ENCODE measurements around the gene CATSPERE. TPM values are rescaled to one million over a fixed set of nuclear protein-coding genes. Genes with fewer than 3 reads are reported as not detected.
A peak's percentile ranks its signal among the peaks of the same experiment; 100 is the strongest.

Gene CATSPERE
- total and polyA plus RNA-seq, 9 of the 15 experiments (the other 6 are each of a cell fraction or from before 2014, with no cell fraction given): 0.06 to 0.16 (median 0.09) TPM; not detected in 3

- TF ChIP-seq MAFF (IDR thresholded peaks at IDR 0.05; ENCODE audit: low read length) (peak; percentile 79), SUPT5H (IDR thresholded peaks at IDR 0.05) (no peak), CHD7 (IDR thresholded peaks at IDR 0.05; ENCODE audit: low read depth, low read length) (no peak), ARID1B (IDR thresholded peaks at IDR 0.05) (peak; percentile 15; the same call in 1 of the 2 replicates), FUS (optimal IDR thresholded peaks at IDR 0.05; ENCODE audit: low read depth, low read length) (no peak), BHLHE40 (IDR thresholded peaks at IDR 0.05; ENCODE audit: low read length) (peak; percentile 38; the same call in 1 of the 2 replicates), SRSF7 (optimal IDR thresholded peaks at IDR 0.05; ENCODE audit: low read depth, low read length) (no peak), NONO (IDR thresholded peaks at IDR 0.05; ENCODE audit: low read depth in 2 of 2, low read length in 1 of 2) (no peak), FOXK2 (conservative IDR thresholded peaks at IDR 0.05 in 1 of 2, IDR thresholded peaks at IDR 0.05 in 1 of 2; ENCODE audit: low read depth in 2 of 2) (no peak)
These were observed 167.7 kb downstream of the CATSPERE start (continued) for GRCh38 chr1:244628789-244629188.
